Measurements from ENCODE around the gene BCL6.

Gene BCL6

DNA sequence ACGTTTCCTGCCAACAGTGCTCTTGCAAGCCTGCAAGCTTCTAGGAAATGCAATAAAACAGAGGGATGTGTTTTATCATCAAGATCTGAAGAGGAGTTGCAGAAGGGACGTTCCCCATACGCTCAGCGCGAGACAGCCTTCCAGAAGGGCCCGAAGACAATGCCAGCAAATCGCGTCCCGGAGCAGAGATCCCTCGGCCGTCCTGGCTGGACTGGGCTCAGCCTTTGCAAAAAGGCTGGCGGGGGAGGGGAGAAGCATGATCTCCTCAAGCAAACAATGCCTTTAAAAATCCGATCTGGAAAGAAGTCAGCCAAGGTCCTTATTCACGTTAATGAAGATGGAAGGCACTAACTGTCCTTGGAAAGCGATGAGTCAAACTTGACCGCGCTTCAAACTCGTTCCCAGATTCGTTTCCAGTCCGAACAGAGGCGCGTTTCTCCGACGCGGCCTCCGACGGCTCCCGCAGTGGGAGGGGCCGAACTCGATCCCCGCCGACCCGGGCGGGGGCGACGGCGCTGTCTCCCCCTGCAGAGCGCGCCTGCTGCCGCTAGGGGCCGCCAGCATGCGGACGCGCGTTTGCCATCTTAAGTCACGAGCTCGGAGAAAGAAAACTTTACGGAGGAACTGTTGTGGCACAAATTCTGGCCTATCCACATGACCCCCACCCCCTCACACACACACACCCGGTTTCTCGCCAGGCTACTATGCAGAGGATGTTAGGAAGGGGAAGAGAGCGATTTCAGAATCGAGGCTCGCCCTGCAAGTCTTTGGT is 5.5 kb downstream of the BCL6 start:
- peak overlapping the region; percentile 87 for H3K18ac ChIP-seq (ENCODE audit: low read length)
- H3K9ac ChIP-seq (ENCODE audit: low read length), result peak overlapping the region; percentile 83
- H2AFZ ChIP-seq (ENCODE audit: insufficient read depth, low read length, poor library complexity), result peak overlapping the region; percentile 20
- peaks cover 21% of the 10 kb centered on the region for H3K79me2 ChIP-seq (ENCODE audit: control insufficient read depth, insufficient read depth, low read length, poor library complexity)
- peak; percentile 82 to 90 for DNase-seq
- peak overlapping the region; percentile 80 for H3K4me2 ChIP-seq (ENCODE audit: low read length)
- peak overlapping the region; percentile 48 for H2BK120ac ChIP-seq (ENCODE audit: insufficient read depth, low read length, poor library complexity)
- peak overlapping the region; percentile 90 for H2BK12ac ChIP-seq (ENCODE audit: low read length)
- H3K14ac ChIP-seq (ENCODE audit: low read length), result peak overlapping the region; percentile 66
- H4K8ac ChIP-seq (ENCODE audit: low read depth, low read length), result peak overlapping the region; percentile 80
- no CpG with 5 or more reads among the region's 53 CpGs for WGBS (ENCODE audit: extremely low coverage, insufficient coverage, insufficient read length)
- H3K4me1 ChIP-seq (ENCODE audit: control insufficient read depth in 1 of 2, insufficient read depth in 2 of 2, low read length in 2 of 2), result peaks cover 18 to 32% of the 10 kb centered on the region in 2 experiments
- H2BK5ac ChIP-seq (ENCODE audit: low read depth, low read length, poor library complexity), result peak overlapping the region; percentile 47
- H3K27ac ChIP-seq (ENCODE audit: low read depth, low read length), result peak overlapping the region; percentile 77
- H3K4ac ChIP-seq (ENCODE audit: low read depth, low read length), result no peak overlapping the region
- H3K4me3 ChIP-seq (ENCODE audit: low read depth, low read length), result peak overlapping the region; percentile 57
- no peaks in the 10 kb centered on the region for H3K27me3 ChIP-seq (ENCODE audit: insufficient read depth, low read length)
- H3K36me3 ChIP-seq (ENCODE audit: control insufficient read depth in 1 of 2, insufficient read depth in 2 of 2, low read length in 2 of 2), result no peaks in the 10 kb centered on the region
- H4K12ac ChIP-seq (ENCODE audit: low read depth, low read length), result peak overlapping the region; percentile 84
- no peaks in the 10 kb centered on the region for H3K9me3 ChIP-seq (ENCODE audit: insufficient read depth, low read depth, low read length)
- H3K23ac ChIP-seq (ENCODE audit: low read length), result no peak overlapping the region
- H3K79me1 ChIP-seq (ENCODE audit: low read length), result peaks cover 40% of the 10 kb centered on the region
- peak overlapping the region; percentile 53 for H4K91ac ChIP-seq (ENCODE audit: low read depth, low read length)
- no peak overlapping the region for H2AK5ac ChIP-seq (ENCODE audit: low read length)

DNA sequence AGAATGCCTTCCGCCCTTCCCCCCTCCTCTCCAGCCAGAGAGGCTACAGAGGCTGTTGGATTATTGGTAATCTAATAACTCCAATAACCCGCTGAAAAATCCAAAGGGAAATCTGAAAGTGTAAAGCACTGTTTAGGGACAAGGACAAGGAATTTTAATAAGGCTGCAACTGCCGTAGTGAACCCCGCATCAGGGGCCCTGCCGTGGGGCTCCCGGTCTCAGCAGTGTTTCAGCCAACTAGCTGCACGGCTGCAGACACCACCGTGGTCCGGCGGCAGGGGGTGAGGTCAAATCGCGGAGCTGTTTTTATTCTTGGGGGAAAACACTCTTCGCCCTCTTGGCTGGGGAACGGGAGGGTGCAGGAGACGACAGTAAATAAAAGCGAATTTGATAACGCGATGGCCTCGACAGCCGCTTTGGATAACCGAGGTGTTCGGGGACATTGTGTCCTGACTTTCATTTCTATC is 6.1 kb downstream of the BCL6 start:
- no peak overlapping the region for H2AK5ac ChIP-seq (ENCODE audit: low read length)
- H4K91ac ChIP-seq (ENCODE audit: low read depth, low read length), result peak overlapping the region; percentile 38
- H4K12ac ChIP-seq (ENCODE audit: low read depth, low read length), result no peak overlapping the region
- H3K36me3 ChIP-seq (ENCODE audit: control insufficient read depth in 1 of 2, insufficient read depth in 2 of 2, low read length in 2 of 2), result no peaks in the 10 kb centered on the region
- H3K14ac ChIP-seq (ENCODE audit: low read length), result peak overlapping the region; percentile 30
- peak overlapping the region; percentile 38 for H3K9ac ChIP-seq (ENCODE audit: low read length)
- no peaks in the 10 kb centered on the region for H3K9me3 ChIP-seq (ENCODE audit: insufficient read depth, low read depth, low read length)
- H3K4me2 ChIP-seq (ENCODE audit: low read length), result peak overlapping the region; percentile 80
- no peak overlapping the region for H3K23ac ChIP-seq (ENCODE audit: low read length)
- H3K27ac ChIP-seq (ENCODE audit: low read depth, low read length), result peak overlapping the region; percentile 77
- H2BK120ac ChIP-seq (ENCODE audit: insufficient read depth, low read length, poor library complexity), result peak overlapping the region; percentile 48
- H3K79me2 ChIP-seq (ENCODE audit: control insufficient read depth, insufficient read depth, low read length, poor library complexity), result peaks cover 18% of the 10 kb centered on the region
- peaks cover 18 to 32% of the 10 kb centered on the region in 2 experiments for H3K4me1 ChIP-seq (ENCODE audit: control insufficient read depth in 1 of 2, insufficient read depth in 2 of 2, low read length in 2 of 2)
- H2BK5ac ChIP-seq (ENCODE audit: low read depth, low read length, poor library complexity), result peak overlapping the region; percentile 19
- peak overlapping the region; percentile 15 for H3K4ac ChIP-seq (ENCODE audit: low read depth, low read length)
- peak overlapping the region; percentile 17 for H2BK12ac ChIP-seq (ENCODE audit: low read length)
- peak overlapping the region; percentile 19 for H4K8ac ChIP-seq (ENCODE audit: low read depth, low read length)
- no peak overlapping the region for H2AFZ ChIP-seq (ENCODE audit: insufficient read depth, low read length, poor library complexity)
- no CpG with 5 or more reads among the region's 22 CpGs for WGBS (ENCODE audit: extremely low coverage, insufficient coverage, insufficient read length)
- peak overlapping the region; percentile 42 for H3K18ac ChIP-seq (ENCODE audit: low read length)
- peak overlapping the region; percentile 57 for H3K4me3 ChIP-seq (ENCODE audit: low read depth, low read length)
- H3K27me3 ChIP-seq (ENCODE audit: insufficient read depth, low read length), result no peaks in the 10 kb centered on the region
- peaks cover 34% of the 10 kb centered on the region for H3K79me1 ChIP-seq (ENCODE audit: low read length)
- DNase-seq, result no peak

DNA sequence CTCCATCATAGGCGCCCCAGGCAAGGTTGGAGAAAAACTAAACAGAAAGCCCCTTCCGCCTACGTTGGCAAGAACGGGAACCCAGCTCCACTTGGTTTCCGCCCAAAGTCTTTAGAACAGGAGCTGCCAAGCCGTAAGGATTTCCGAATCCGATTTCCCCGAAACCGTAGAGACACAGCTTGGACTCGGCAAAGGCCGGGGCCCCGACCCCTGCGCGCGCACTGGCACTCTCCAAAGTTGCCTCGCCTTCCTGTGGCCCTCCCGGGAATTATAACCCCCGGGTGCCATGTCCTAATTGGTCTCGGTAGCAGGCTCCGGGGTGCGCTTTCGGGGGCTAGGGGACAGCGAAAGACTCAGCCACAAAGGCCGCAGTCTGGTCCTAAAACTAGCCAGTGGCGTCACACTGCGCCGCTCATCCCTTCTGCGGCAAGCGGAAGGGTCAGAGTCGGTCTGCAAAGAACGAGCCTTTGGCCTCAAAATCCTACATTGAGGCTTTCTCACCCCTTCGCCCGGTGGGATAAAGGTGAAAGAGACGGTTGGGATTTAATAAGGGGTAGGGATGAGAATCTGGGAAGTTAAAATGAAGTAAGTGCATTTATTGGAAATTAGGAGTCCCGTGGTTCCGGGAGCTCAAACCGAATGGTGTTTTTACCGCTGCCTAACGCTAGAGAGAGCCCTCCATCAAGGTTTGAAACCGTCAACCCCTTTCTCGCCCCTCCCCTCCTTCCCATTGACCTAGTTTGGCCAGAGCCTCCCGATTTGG is 6.8 kb downstream of the BCL6 start:
- peaks cover 18 to 32% of the 10 kb centered on the region in 2 experiments for H3K4me1 ChIP-seq (ENCODE audit: control insufficient read depth in 1 of 2, insufficient read depth in 2 of 2, low read length in 2 of 2)
- no peaks in the 10 kb centered on the region for H3K9me3 ChIP-seq (ENCODE audit: insufficient read depth, low read depth, low read length)
- H2BK12ac ChIP-seq (ENCODE audit: low read length), result peak overlapping the region; percentile 19
- DNase-seq, result peak; percentile 88 to 94
- peak overlapping the region; percentile 87 for H2BK120ac ChIP-seq (ENCODE audit: insufficient read depth, low read length, poor library complexity)
- H2BK5ac ChIP-seq (ENCODE audit: low read depth, low read length, poor library complexity), result peak overlapping the region; percentile 77
- H3K27me3 ChIP-seq (ENCODE audit: insufficient read depth, low read length), result no peaks in the 10 kb centered on the region
- H2AFZ ChIP-seq (ENCODE audit: insufficient read depth, low read length, poor library complexity), result peak overlapping the region; percentile 65
- H3K79me1 ChIP-seq (ENCODE audit: low read length), result peaks cover 29% of the 10 kb centered on the region
- peak overlapping the region; percentile 48 for H3K4ac ChIP-seq (ENCODE audit: low read depth, low read length)
- peaks cover 13% of the 10 kb centered on the region for H3K79me2 ChIP-seq (ENCODE audit: control insufficient read depth, insufficient read depth, low read length, poor library complexity)
- H4K8ac ChIP-seq (ENCODE audit: low read depth, low read length), result peak overlapping the region; percentile 82
- peak overlapping the region; percentile 80 for H4K12ac ChIP-seq (ENCODE audit: low read depth, low read length)
- peak overlapping the region; percentile 24 for H2AK5ac ChIP-seq (ENCODE audit: low read length)
- H3K4me3 ChIP-seq (ENCODE audit: low read depth, low read length), result peak overlapping the region; percentile 55
- WGBS (ENCODE audit: extremely low coverage, insufficient coverage, insufficient read length), result no CpG with 5 or more reads among the region's 43 CpGs
- H3K18ac ChIP-seq (ENCODE audit: low read length), result peak overlapping the region; percentile 71
- peak overlapping the region; percentile 73 for H4K91ac ChIP-seq (ENCODE audit: low read depth, low read length)
- no peak overlapping the region for H3K23ac ChIP-seq (ENCODE audit: low read length)
- peak overlapping the region; percentile 80 for H3K4me2 ChIP-seq (ENCODE audit: low read length)
- H3K27ac ChIP-seq (ENCODE audit: low read depth, low read length), result peak overlapping the region; percentile 77
- peak overlapping the region; percentile 25 for H3K9ac ChIP-seq (ENCODE audit: low read length)
- peaks cover under 1 to 1% of the 10 kb centered on the region in 2 experiments for H3K36me3 ChIP-seq (ENCODE audit: control insufficient read depth in 1 of 2, insufficient read depth in 2 of 2, low read length in 2 of 2)
- peak overlapping the region; percentile 69 for H3K14ac ChIP-seq (ENCODE audit: low read length)

DNA sequence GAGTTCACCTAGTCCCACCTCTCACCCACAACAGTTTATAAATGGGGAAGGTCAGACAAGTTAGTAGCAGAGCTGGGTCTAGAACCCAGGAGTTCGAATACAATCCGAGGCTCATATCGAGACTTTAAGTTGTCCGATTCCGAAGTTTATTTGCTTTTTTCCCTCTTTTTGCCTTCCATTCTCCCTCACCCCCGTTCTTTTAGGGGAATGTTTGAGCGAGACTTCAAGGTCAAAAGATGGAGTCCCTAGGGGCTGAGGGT is 7.3 kb downstream of the BCL6 start:
- Histone ChIP-seq H2BK5ac (ENCODE audit: low read depth, low read length, poor library complexity) (peak overlapping the region; percentile 77), H3K18ac (ENCODE audit: low read length) (peak overlapping the region; percentile 83), H3K36me3 (ENCODE audit: control insufficient read depth in 1 of 2, insufficient read depth in 2 of 2, low read length in 2 of 2) (peaks cover 4 to 5% of the 10 kb centered on the region in 2 experiments), H3K14ac (ENCODE audit: low read length) (peak overlapping the region; percentile 69), H4K12ac (ENCODE audit: low read depth, low read length) (peak overlapping the region; percentile 80), H4K8ac (ENCODE audit: low read depth, low read length) (peak overlapping the region; percentile 82), H2BK120ac (ENCODE audit: insufficient read depth, low read length, poor library complexity) (peak overlapping the region; percentile 87), H3K23ac (ENCODE audit: low read length) (no peak overlapping the region), H3K79me2 (ENCODE audit: control insufficient read depth, insufficient read depth, low read length, poor library complexity) (peaks cover 13% of the 10 kb centered on the region), H4K91ac (ENCODE audit: low read depth, low read length) (peak overlapping the region; percentile 73), H3K27me3 (ENCODE audit: insufficient read depth, low read length) (no peaks in the 10 kb centered on the region), H3K27ac (ENCODE audit: low read depth, low read length) (peak overlapping the region; percentile 77), H2AFZ (ENCODE audit: insufficient read depth, low read length, poor library complexity) (peak overlapping the region; percentile 65), H3K4me2 (ENCODE audit: low read length) (peak overlapping the region; percentile 80), H3K79me1 (ENCODE audit: low read length) (peaks cover 29% of the 10 kb centered on the region), H3K4me1 (ENCODE audit: control insufficient read depth in 1 of 2, insufficient read depth in 2 of 2, low read length in 2 of 2) (peaks cover 18 to 32% of the 10 kb centered on the region in 2 experiments), H3K4ac (ENCODE audit: low read depth, low read length) (peak overlapping the region; percentile 48), H2AK5ac (ENCODE audit: low read length) (peak overlapping the region; percentile 24), H3K9me3 (ENCODE audit: insufficient read depth, low read depth, low read length) (no peaks in the 10 kb centered on the region), H2BK12ac (ENCODE audit: low read length) (no peak overlapping the region), H3K4me3 (ENCODE audit: low read depth, low read length) (peak overlapping the region; percentile 55), H3K9ac (ENCODE audit: low read length) (peak overlapping the region; percentile 67)
- no CpG with 5 or more reads among the region's 7 CpGs for WGBS (ENCODE audit: extremely low coverage, insufficient coverage, insufficient read length)
- no peak for DNase-seq

Measured in trophoblast cell (in vitro differentiated cells and primary cell).